ENCODE data around the gene DPEP3. TPM values are rescaled to one million over a fixed set of nuclear protein-coding genes. Genes with fewer than 3 reads are reported as not detected.
A peak's percentile ranks its signal among the peaks of the same experiment; 100 is the strongest.

Gene DPEP3
- polyA plus RNA-seq, 10 donors = 0.05 to 0.33 (median 0.17) TPM; not detected in 6

GRCh38 chr16:67931712-67932461 is 48.4 kb downstream of the DPEP3 start, which contains the start of gene CTRL:
TSS of gene CTRL (minus strand) at chr16:67931862. CDS start at chr16:67931852, 10 bp downstream.
- DNase-seq = no peak

- no peak for DNase-seq
Measured at GRCh38 chr16:67930678-67931211, 49.6 kb downstream of the DPEP3 start.

GRCh38 chr16:67930191-67930590 is 50.1 kb downstream of the DPEP3 start:
- DNase-seq = no peak

- DNase-seq = peak in 2 of 3 donors; percentile 70 to 81
Measured at GRCh38 chr16:67928561-67929364, 51.5 kb downstream of the DPEP3 start.

GRCh38 chr16:67928147-67928546 is 52.2 kb downstream of the DPEP3 start:
- no peak for DNase-seq

- DNase-seq = no peak
Measured at GRCh38 chr16:67927131-67927941, 53.0 kb downstream of the DPEP3 start.

GRCh38 chr16:67926181-67926750 is 54.0 kb downstream of the DPEP3 start:
- DNase-seq = no peak

Other genes starting within 250 kb of the DPEP3 start
- gene RANBP10, start 173.9 kb downstream of the DPEP3 start, polyA plus RNA-seq (ENCODE audit: insufficient read length in 10 of 10) = 10 to 100 TPM; 14.1 to 27.2 (median 20.3) TPM
- gene TSNAXIP1, start 173.6 kb downstream of the DPEP3 start, polyA plus RNA-seq (ENCODE audit: insufficient read length in 10 of 10) = 1 to 10 TPM; 1.1 to 3.5 (median 1.6) TPM
- gene THAP11, start 138.2 kb downstream of the DPEP3 start, polyA plus RNA-seq (ENCODE audit: insufficient read length in 10 of 10) = 10 to 100 TPM; 20.1 to 29.7 (median 24.6) TPM
- gene NUTF2, start 133.6 kb downstream of the DPEP3 start, polyA plus RNA-seq (ENCODE audit: insufficient read length in 10 of 10) = 100 to 1,000 TPM; 104 to 135 (median 122) TPM
- gene CENPT, start 132.8 kb downstream of the DPEP3 start, polyA plus RNA-seq (ENCODE audit: insufficient read length in 10 of 10) = 10 to 100 TPM; 20.8 to 47.6 (median 34.1) TPM
- 100 to 1,000 TPM in 5 of 10 donors, 10 to 100 TPM in 5; 85.2 to 115 (median 100) TPM for gene EDC4, start 107.4 kb downstream of the DPEP3 start, polyA plus RNA-seq (ENCODE audit: insufficient read length in 10 of 10)
- 1 to 10 TPM in 3 of 10 donors, under 1 TPM in 6, not detected in 1; 0.39 to 1.5 (median 0.53) TPM for gene NRN1L, start 95.6 kb downstream of the DPEP3 start, polyA plus RNA-seq (ENCODE audit: insufficient read length in 10 of 10)
- gene PSKH1, start 87.2 kb downstream of the DPEP3 start, polyA plus RNA-seq (ENCODE audit: insufficient read length in 10 of 10) = 10 to 100 TPM; 17.1 to 27.5 (median 20.7) TPM
- gene CTRL, start 48.6 kb downstream of the DPEP3 start, polyA plus RNA-seq (ENCODE audit: insufficient read length in 10 of 10) = 1 to 10 TPM; 1.5 to 5.4 (median 3.1) TPM
- 10 to 100 TPM; 18.4 to 35.8 (median 26.8) TPM for gene PSMB10, start 43.6 kb downstream of the DPEP3 start, polyA plus RNA-seq (ENCODE audit: insufficient read length in 10 of 10)
- gene LCAT, start 36.4 kb downstream of the DPEP3 start, polyA plus RNA-seq (ENCODE audit: insufficient read length in 10 of 10) = 10 to 100 TPM; 12.8 to 34.1 (median 21.9) TPM
- gene SLC12A4, start 11.9 kb downstream of the DPEP3 start, polyA plus RNA-seq (ENCODE audit: insufficient read length in 10 of 10) = 10 to 100 TPM; 29.8 to 56.0 (median 40.7) TPM
- gene DPEP2, start 19.0 kb upstream of the DPEP3 start, polyA plus RNA-seq (ENCODE audit: insufficient read length in 10 of 10) = 1 to 10 TPM in 6 of 10 donors, under 1 TPM in 4; 0.63 to 2.5 (median 1.2) TPM
- gene DPEP2NB, start 35.4 kb upstream of the DPEP3 start, polyA plus RNA-seq (ENCODE audit: insufficient read length in 10 of 10) = not detected
- gene DDX28, start 42.7 kb upstream of the DPEP3 start, polyA plus RNA-seq (ENCODE audit: insufficient read length in 10 of 10) = 1 to 10 TPM; 4.6 to 6.7 (median 5.5) TPM
- 10 to 100 TPM; 10.2 to 15.0 (median 11.0) TPM for gene DUS2, start 42.8 kb upstream of the DPEP3 start, polyA plus RNA-seq (ENCODE audit: insufficient read length in 10 of 10)
- 10 to 100 TPM; 24.3 to 30.9 (median 27.0) TPM for gene NFATC3, start 104.9 kb upstream of the DPEP3 start, polyA plus RNA-seq (ENCODE audit: insufficient read length in 10 of 10)